Measurements from ENCODE around the gene RABL2B.

The RABL2B gene

DNA sequence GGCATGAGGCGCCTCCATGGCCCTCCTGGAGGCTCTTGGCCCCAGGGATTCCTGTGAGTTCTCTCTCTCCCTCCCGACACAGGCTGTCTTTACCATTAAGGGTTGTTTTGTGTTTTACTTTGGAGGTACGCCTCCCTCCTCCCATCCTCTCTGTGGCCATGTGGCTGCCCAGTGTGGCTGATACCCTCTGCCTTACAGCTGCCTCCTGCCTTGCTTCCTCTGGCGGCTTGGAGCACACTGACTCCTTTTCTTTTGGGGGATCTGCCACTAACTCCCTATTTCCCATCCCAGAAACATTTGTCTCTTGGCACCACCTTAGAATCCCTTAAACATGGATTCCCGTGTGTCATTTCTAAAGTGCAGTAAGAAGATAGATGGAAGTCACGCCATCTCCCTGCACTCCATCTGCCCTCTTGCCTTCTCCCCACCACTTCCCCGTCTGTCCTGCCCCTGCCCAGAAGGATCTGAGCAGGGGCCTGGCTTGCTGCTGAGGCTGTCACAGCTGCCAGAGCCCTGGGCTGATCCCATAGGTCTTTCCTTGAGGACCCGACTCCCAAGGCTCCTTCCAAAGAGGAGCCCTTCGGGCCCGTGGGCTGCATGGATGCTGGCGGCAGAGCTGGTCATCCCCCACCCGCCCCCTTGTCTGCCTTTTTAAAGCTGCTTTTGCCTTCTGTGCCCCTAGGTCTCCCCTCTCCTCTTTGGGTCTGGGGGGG lies 60.6 kb downstream of the RABL2B start:
- no peak for DNase-seq (ENCODE audit: low read depth)

DNA sequence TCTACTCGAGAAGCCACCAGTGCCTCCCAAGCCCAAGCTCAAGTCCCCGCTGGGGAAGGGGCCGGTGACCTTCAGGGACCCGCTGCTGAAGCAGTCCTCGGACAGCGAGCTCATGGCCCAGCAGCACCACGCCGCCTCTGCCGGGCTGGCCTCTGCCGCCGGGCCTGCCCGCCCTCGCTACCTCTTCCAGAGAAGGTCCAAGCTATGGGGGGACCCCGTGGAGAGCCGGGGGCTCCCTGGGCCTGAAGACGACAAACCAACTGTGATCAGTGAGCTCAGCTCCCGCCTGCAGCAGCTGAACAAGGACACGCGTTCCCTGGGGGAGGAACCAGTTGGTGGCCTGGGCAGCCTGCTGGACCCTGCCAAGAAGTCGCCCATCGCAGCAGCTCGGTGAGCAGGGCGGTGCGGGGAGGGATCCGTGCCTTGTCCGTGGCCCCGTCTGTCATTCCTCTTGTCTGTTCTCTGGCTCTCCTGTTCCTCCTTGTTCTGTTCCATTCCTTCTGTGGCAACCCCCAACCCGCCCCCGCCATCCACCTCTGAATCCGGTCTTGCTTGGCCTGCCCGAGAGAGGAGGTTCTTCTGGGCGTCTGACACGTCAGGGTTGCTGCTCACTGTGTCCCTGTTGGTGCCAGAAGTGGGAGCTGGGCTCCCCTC lies 61.3 kb downstream of the RABL2B start:
- DNase-seq (ENCODE audit: low read depth): no peak

DNA sequence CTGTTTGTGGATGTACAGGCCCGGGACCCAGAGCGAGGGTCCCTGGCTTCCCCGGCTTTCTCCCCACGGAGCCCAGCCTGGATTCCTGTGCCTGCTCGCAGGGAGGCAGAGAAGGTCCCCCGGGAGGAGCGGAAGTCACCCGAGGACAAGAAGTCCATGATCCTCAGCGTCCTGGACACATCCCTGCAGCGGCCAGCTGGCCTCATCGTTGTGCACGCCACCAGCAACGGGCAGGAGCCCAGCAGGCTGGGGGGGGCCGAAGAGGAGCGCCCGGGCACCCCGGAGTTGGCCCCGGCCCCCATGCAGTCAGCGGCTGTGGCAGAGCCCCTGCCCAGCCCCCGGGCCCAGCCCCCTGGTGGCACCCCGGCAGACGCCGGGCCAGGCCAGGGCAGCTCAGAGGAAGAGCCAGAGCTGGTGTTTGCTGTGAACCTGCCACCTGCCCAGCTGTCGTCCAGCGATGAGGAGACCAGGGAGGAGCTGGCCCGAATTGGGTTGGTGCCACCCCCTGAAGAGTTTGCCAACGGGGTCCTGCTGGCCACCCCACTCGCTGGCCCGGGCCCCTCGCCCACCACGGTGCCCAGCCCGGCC lies 62.1 kb downstream of the RABL2B start:
- no peak for DNase-seq (ENCODE audit: low read depth)

DNA sequence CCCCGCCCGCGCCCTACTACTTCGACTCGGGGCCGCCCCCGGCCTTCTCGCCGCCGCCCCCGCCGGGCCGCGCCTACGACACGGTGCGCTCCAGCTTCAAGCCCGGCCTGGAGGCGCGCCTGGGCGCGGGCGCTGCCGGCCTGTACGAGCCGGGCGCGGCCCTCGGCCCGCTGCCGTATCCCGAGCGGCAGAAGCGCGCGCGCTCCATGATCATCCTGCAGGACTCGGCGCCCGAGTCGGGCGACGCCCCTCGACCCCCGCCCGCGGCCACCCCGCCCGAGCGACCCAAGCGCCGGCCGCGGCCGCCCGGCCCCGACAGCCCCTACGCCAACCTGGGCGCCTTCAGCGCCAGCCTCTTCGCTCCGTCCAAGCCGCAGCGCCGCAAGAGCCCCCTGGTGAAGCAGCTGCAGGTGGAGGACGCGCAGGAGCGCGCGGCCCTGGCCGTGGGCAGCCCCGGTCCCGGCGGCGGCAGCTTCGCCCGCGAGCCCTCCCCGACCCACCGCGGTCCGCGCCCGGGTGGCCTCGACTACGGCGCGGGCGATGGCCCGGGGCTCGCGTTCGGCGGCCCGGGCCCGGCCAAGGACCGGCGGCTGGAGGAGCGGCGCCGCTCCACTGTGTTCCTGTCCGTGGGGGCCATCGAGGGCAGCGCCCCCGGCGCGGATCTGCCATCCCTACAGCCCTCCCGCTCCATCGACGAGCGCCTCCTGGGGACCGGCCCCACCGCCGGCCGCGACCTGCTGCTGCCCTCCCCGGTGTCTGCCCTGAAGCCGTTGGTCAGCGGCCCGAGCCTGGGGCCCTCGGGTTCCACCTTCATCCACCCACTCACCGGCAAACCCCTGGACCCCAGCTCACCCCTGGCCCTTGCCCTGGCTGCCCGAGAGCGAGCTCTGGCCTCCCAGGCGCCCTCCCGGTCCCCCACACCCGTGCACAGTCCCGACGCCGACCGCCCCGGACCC lies 62.9 kb downstream of the RABL2B start:
- no peak for DNase-seq (ENCODE audit: low read depth)

DNA sequence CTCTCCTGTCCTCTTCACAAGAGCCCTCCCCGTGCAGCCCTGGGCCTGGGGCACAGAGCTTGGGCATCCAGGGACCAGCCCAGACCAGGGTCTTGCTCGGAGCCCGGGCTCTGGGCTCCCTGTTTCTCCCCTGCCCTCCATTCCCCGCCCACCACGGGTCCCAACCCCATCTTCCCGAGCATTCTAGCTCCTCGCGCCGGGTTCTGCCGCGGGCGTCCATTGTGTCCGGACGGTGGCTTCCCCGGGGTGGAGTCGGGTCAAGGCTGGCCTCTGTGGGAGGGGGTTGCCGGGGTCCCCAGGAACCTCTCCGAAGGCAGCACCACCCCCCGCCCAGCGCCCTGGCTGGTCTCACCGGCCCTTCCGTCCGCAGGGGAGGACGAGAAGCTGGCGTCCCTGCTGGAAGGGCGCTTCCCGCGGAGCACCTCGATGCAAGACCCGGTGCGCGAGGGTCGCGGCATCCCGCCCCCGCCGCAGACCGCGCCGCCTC lies 63.6 kb downstream of the RABL2B start:
- no peak for DNase-seq (ENCODE audit: low read depth)

DNA sequence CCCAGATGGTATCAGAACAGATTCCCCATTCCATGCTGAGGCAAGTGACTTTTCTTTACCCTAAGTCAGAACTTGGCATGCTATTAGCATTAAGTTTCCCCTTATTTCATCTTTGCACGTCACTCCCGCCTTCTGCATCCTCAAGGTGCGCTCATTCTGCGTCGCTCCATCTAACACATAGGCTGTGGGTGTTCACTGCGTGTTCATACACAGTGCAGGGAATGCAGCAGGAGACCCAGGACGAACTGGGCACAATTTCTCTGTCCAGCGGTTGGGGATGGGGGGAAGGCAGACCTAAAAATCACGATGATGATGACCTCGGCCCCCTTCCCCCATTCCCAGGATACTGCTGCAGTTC lies 65.1 kb downstream of the RABL2B start:
- no peak for DNase-seq (ENCODE audit: low read depth)

DNA sequence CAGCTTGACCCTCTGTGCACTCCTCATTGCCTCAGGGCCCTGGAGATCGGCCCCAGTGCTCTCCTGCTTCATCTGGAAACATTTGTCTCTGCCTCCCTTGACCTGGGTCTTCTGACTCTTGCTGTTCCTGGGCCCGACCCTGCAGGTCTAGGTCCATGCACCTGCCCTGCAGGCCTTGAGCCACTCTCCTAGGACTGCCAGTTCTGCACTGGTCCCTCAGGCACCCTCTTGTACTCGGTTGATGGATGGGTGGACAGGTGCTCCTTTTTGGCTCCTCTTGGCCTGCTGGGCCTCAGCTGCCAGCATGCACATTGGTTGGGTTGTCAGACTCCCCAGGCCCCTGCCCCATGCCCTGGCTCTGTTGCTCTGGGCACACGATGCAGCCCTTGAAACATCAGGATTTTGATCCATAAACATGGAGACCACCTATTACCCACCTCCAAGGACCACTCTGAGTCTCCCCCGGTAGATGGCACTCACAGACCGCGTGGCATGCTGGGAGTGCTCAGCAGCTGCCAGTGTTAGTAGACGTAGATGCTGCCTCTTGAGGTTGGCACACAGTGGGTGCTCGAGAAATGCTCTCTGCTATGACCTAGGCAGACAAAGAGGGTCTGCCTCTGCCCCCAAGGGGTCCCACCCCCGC lies 65.6 kb downstream of the RABL2B start:
- no peak for DNase-seq (ENCODE audit: low read depth)

Measured in stimulated activated CD8-positive, alpha-beta memory T cell treated with anti-CD3 and anti-CD28 coated beads, Interleukin-15, amount 100 ng/mL, for 24 hours (primary cell).